SU-DHL-6 (cell line): ENCODE measurements around the gene CACNA2D4.
A peak's percentile ranks its signal among the peaks of the same experiment; 100 is the strongest.

Experiments used
- H2AFZ ChIP-seq: fragments of 200-600 bp; sonication (generic); 2 replicates; pipeline ENCODE4 v1.6.1; 2014; ENCODE audit warnings: low read depth, mild to moderate bottlenecking, moderate library complexity, mixed read lengths, antibody characterized with exemption, low read length; ENCODE audit not compliant: severe bottlenecking
- H3F3A ChIP-seq: fragments of 200-600 bp; shearing (Covaris generic); 2 replicates; pipeline ENCODE4 v1.6.0; 2016; ENCODE audit warnings: antibody characterized with exemption, mild to moderate bottlenecking; ENCODE audit not compliant: insufficient read depth
- H3K27ac ChIP-seq: fragments of 200-600 bp; sonication (generic); 2 replicates; pipeline ENCODE4 v1.5.1; 2016; ENCODE audit warnings: low read depth, mild to moderate bottlenecking, low read length, moderate library complexity, mixed read lengths
- H3K27me3 ChIP-seq: fragments of 200-600 bp; sonication (generic), shearing (Covaris generic); 2 replicates; pipeline ENCODE4 v1.6.0; 2014; ENCODE audit warnings: mild to moderate bottlenecking, low read length
- H3K36me3 ChIP-seq: fragments of 200-600 bp; sonication (generic); 2 replicates; pipeline ENCODE4 v1.6.1; 2014; ENCODE audit warnings: mild to moderate bottlenecking, low read length, mixed read lengths
- H3K4me2 ChIP-seq: fragments of 300-600, 200-600 bp; shearing (Covaris generic), sonication (generic); 2 replicates; pipeline ENCODE4 v1.6.0; 2014; ENCODE audit warnings: low read length, low read depth, mild to moderate bottlenecking; ENCODE audit not compliant: poor library complexity, severe bottlenecking
- H3K4me3 ChIP-seq: fragments of 200-600 bp; sonication (generic); 2 replicates; pipeline ENCODE4 v1.5.1; 2014; ENCODE audit warnings: antibody characterized with exemption, low read length, mild to moderate bottlenecking, mixed read lengths; ENCODE audit not compliant: insufficient read depth, poor library complexity, severe bottlenecking
- H3K79me2 ChIP-seq: fragments of 200-600 bp; sonication (generic); 2 replicates; pipeline ENCODE4 v1.6.1; 2014; ENCODE audit warnings: mild to moderate bottlenecking, low read length, moderate library complexity; ENCODE audit not compliant: insufficient read depth
- H3K9ac ChIP-seq: fragments of 200-600 bp; sonication (generic); 2 replicates; pipeline ENCODE4 v1.7.0; 2014; ENCODE audit warnings: mild to moderate bottlenecking, low read length
- H3K9me2 ChIP-seq: fragments of 200-600 bp; sonication (generic); replicated peaks from 2 replicates; pipeline ENCODE4 v1.6.1; 2014; ENCODE audit warnings: low read length; ENCODE audit not compliant: insufficient read depth
- H3K9me3 ChIP-seq: fragments of 200-600 bp; sonication (generic); 2 replicates; pipeline ENCODE4 v1.6.1; 2014; ENCODE audit warnings: low read length, mixed read lengths; ENCODE audit not compliant: insufficient read depth
- H4K20me1 ChIP-seq: fragments of 200-600 bp; sonication (generic); 2 replicates; pipeline ENCODE4 v1.6.1; 2014; ENCODE audit warnings: low read depth, mild to moderate bottlenecking, antibody characterized with exemption, low read length, moderate library complexity, mixed read lengths
- EZH2phosphoT487 ChIP-seq: fragments of 200-600 bp; sonication (generic), shearing (Covaris generic); conservative IDR thresholded peaks from 2 replicates; pipeline ENCODE4 v1.6.1; 2018; ENCODE audit warnings: mild to moderate bottlenecking, antibody characterized with exemption, low read length, moderate library complexity, mixed read lengths
- TF ChIP-seq, protein P1 (sequence below): fragments of 200-600 bp; sonication (generic); IDR thresholded peaks from one replicate; pipeline ENCODE4 v1.5.1; 2017; ENCODE audit warnings: antibody characterized with exemption, mild to moderate bottlenecking, low read length, moderate library complexity; ENCODE audit not compliant: insufficient read depth, poor library complexity, severe bottlenecking

Gene CACNA2D4

DNA sequence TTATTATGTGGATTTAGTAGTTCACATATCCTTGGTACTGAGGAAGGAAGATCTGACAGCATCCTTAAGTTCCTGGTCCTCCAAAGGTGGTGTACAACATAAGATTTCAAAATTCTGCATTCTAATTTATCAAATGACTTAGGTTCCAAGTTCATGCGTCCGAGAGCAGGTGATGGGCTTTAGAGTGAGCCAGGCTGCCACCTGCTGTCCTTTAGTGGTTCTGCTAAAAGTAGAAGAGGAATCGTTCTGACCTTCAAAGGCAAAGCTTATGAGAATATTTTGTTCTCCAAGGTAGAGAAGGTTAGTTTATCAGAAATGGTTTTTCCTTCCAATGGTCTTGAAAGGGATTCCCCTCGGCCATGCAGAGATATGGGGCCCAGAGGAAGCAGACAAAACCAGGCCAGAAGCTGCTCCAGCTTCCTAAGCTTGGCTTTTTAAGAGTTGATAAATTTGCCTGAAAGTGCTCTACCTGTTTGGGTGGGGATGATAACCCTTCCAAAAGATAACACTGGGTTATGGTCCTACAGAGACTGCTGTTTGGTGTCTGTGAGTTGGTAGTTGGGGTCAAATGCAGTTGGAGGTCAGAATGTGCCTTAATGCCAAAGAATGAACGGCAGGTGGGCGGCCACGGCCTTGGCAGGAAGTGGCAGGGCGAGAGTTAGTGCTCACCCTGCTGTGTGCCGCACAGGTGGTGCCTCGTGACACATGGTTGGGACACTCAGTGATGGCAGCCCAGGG lies 127.2 kb downstream of the CACNA2D4 start:
- no peak overlapping the region for H2AFZ ChIP-seq
- TF ChIP-seq, protein P1, sequence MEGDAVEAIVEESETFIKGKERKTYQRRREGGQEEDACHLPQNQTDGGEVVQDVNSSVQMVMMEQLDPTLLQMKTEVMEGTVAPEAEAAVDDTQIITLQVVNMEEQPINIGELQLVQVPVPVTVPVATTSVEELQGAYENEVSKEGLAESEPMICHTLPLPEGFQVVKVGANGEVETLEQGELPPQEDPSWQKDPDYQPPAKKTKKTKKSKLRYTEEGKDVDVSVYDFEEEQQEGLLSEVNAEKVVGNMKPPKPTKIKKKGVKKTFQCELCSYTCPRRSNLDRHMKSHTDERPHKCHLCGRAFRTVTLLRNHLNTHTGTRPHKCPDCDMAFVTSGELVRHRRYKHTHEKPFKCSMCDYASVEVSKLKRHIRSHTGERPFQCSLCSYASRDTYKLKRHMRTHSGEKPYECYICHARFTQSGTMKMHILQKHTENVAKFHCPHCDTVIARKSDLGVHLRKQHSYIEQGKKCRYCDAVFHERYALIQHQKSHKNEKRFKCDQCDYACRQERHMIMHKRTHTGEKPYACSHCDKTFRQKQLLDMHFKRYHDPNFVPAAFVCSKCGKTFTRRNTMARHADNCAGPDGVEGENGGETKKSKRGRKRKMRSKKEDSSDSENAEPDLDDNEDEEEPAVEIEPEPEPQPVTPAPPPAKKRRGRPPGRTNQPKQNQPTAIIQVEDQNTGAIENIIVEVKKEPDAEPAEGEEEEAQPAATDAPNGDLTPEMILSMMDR: peak; percentile 79
- TF ChIP-seq EZH2phosphoT487: no peak
- no peaks in the 10 kb centered on the region for H3K9me3 ChIP-seq

DNA sequence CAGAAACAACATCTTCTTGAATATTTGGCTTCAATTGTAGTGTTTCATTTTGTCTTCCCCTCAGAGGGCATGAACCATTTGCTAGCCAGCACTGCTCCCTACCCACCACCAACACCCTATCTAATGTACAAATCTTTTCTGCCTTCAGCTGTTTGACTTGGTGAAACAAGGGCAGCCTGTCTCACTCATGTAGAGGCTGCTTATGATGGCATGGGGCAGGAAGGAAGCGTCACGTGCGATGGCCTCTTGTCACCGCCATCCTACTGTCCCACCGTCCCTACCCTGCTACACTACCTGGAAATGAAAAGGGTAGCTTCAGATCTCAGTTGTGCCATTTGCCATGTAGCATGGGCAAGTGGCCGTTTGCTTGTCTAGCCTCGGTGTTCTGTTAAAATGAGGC lies 128.0 kb downstream of the CACNA2D4 start:
- Histone ChIP-seq H3K9me3 (no peaks in the 10 kb centered on the region), H3K36me3 (no peaks in the 10 kb centered on the region; the same call in 1 of the 2 replicates), H3K4me3 (no peak overlapping the region), H3K79me2 (no peaks in the 10 kb centered on the region), H4K20me1 (no peaks in the 10 kb centered on the region), H3F3A (peaks cover 7% of the 10 kb centered on the region; the same call in 1 of the 2 replicates), H2AFZ (no peak overlapping the region), H3K27me3 (no peaks in the 10 kb centered on the region), H3K9ac (no peak overlapping the region), H3K9me2 (no peaks in the 10 kb centered on the region), H3K4me2 (no peak overlapping the region), H3K27ac (no peak overlapping the region)
- TF ChIP-seq EZH2phosphoT487: no peak
- TF ChIP-seq, protein P1: no peak

More for the DNA sequence above, 127.2 kb downstream of the CACNA2D4 start:
- no peak overlapping the region for H3K4me3 ChIP-seq
- H3K4me2 ChIP-seq: peak overlapping the region; percentile 16
- peaks cover 7% of the 10 kb centered on the region; the same call in 1 of the 2 replicates for H3F3A ChIP-seq
- no peak overlapping the region for H3K27ac ChIP-seq
- no peaks in the 10 kb centered on the region for H3K27me3 ChIP-seq
- no peaks in the 10 kb centered on the region for H3K79me2 ChIP-seq
- H3K36me3 ChIP-seq: no peaks in the 10 kb centered on the region; the same call in 1 of the 2 replicates
- no peaks in the 10 kb centered on the region for H4K20me1 ChIP-seq
- H3K9ac ChIP-seq: peak overlapping the region; percentile 8; the same call in 1 of the 2 replicates
- H3K9me2 ChIP-seq: no peaks in the 10 kb centered on the region

DNA sequence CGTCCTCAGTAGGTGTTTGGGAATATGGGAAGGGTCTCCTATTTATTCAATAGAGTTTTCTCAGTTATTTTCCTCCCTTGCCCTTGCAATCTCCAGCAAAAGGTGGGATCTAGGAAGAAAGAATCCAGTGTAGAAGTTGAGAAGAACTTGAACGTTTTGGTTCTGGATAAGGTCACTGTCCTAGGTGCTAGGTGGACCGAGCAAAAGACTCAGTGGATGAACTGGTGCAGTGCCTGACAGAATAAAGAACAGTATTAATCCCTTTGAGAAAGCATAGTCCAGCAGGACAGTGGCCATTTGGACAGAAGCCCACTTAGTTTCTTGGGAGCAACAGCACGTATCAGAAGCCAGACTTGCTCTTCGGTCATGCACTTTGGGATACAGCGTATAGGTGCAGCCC lies 130.7 kb downstream of the CACNA2D4 start:
- Histone ChIP-seq H3K9me3 (no peaks in the 10 kb centered on the region), H3K36me3 (no peaks in the 10 kb centered on the region; the same call in 1 of the 2 replicates), H3K27ac (no peak overlapping the region), H4K20me1 (no peaks in the 10 kb centered on the region), H3K4me3 (no peak overlapping the region), H3K9ac (no peak overlapping the region), H2AFZ (no peak overlapping the region), H3K9me2 (no peaks in the 10 kb centered on the region), H3K4me2 (no peak overlapping the region), H3K27me3 (no peaks in the 10 kb centered on the region), H3F3A (peaks cover 7% of the 10 kb centered on the region; the same call in 1 of the 2 replicates), H3K79me2 (no peaks in the 10 kb centered on the region)
- TF ChIP-seq EZH2phosphoT487: no peak
- TF ChIP-seq, protein P1: no peak
